HG03060 (cell line): ENCODE data around the gene ADAP1.
"Not testable (repeated sequence)": the region's sequence is repeated elsewhere in the genome, so short reads cannot be mapped to it uniquely, and the experiment has no call there.

Experiments used
- ATAC-seq: cut with Tn5 transposase; IDR thresholded peaks from one replicate; pipeline ENCODE4 v1.9.1; 2021; ENCODE audit warnings: low read depth, moderate number of reproducible peaks; ENCODE audit not compliant: unreplicated experiment

The ADAP1 gene

GRCh38 chr7:960269-960871, 5.9 kb upstream of the ADAP1 start:
- ATAC-seq, result no peak

- ATAC-seq, result not testable (repeated sequence)
Measured at GRCh38 chr7:959740-960139, 5.3 kb upstream of the ADAP1 start.

- no peak for ATAC-seq
Measured at GRCh38 chr7:959271-959670, 4.8 kb upstream of the ADAP1 start.

- no peak for ATAC-seq
Measured at GRCh38 chr7:958221-959200, 4.0 kb upstream of the ADAP1 start.

GRCh38 chr7:957418-958220, 3.1 kb upstream of the ADAP1 start:
- ATAC-seq, result no peak

GRCh38 chr7:956031-956430, 1.6 kb upstream of the ADAP1 start:
- no peak for ATAC-seq

- no peak for ATAC-seq
Measured at GRCh38 chr7:953547-954327, 743 bp downstream of the ADAP1 start.

- ATAC-seq, result no peak
Measured at GRCh38 chr7:952548-953441, 1.7 kb downstream of the ADAP1 start.

- ATAC-seq, result no peak
Measured at GRCh38 chr7:951881-952547, 2.5 kb downstream of the ADAP1 start.

- no peak for ATAC-seq
Measured at GRCh38 chr7:949021-949934, 5.2 kb downstream of the ADAP1 start.

GRCh38 chr7:947391-948210, 6.9 kb downstream of the ADAP1 start:
- ATAC-seq, result no peak

GRCh38 chr7:946256-946996, 8.1 kb downstream of the ADAP1 start:
- ATAC-seq, result no peak

- ATAC-seq, result no peak
Measured at GRCh38 chr7:945556-946255, 8.8 kb downstream of the ADAP1 start.

GRCh38 chr7:945147-945555, 9.3 kb downstream of the ADAP1 start:
- no peak for ATAC-seq

- no peak for ATAC-seq
Measured at GRCh38 chr7:944744-945143, 9.7 kb downstream of the ADAP1 start.

- not testable (repeated sequence) for ATAC-seq
Measured at GRCh38 chr7:943793-944192, 10.7 kb downstream of the ADAP1 start.
